GM23248 (cell line): ENCODE data around the gene GALNT10. TPM values are rescaled to one million over a fixed set of nuclear protein-coding genes. Genes with fewer than 3 reads are reported as not detected.

Experiments
- DNase-seq: peaks from one replicate; pipeline ENCODE4 v3.0.0-alpha.2; 2015
- H2AFZ ChIP-seq: fragments of 200-600 bp; sonication (generic); 2 replicates; pipeline ENCODE4 v1.6.1; 2016; ENCODE audit warnings: antibody characterized with exemption
- H3F3A ChIP-seq: fragments of 200-600 bp; sonication (generic); 2 replicates; pipeline ENCODE4 v1.6.1; 2016; ENCODE audit warnings: mild to moderate bottlenecking, antibody characterized with exemption, mixed run types; ENCODE audit not compliant: insufficient read depth
- H3K27ac ChIP-seq: fragments of 200-600 bp; sonication (generic); 2 replicates; pipeline ENCODE4 v1.5.1; 2016; ENCODE audit warnings: mild to moderate bottlenecking
- H3K27me3 ChIP-seq: fragments of 200-600 bp; sonication (generic); replicated peaks from 2 replicates; pipeline ENCODE4 v1.6.1; 2016; ENCODE audit warnings: mild to moderate bottlenecking; ENCODE audit not compliant: insufficient read depth
- H3K36me3 ChIP-seq: fragments of 200-600 bp; sonication (generic); 2 replicates; pipeline ENCODE4 v1.6.1; 2016; ENCODE audit warnings: low read depth, mild to moderate bottlenecking
- H3K4me1 ChIP-seq: fragments of 200-600 bp; sonication (generic); 2 replicates; pipeline ENCODE4 v1.6.1; 2016; ENCODE audit warnings: mild to moderate bottlenecking; ENCODE audit not compliant: insufficient read depth
- H3K4me2 ChIP-seq: fragments of 200-600 bp; sonication (generic); one replicate; pipeline ENCODE4 v1.6.1; 2016; ENCODE audit warnings: mild to moderate bottlenecking; ENCODE audit not compliant: unreplicated experiment
- H3K4me3 ChIP-seq: fragments of 200-600 bp; sonication (generic); 2 replicates; pipeline ENCODE4 v1.5.1; 2016; ENCODE audit warnings: mild to moderate bottlenecking
- H3K79me2 ChIP-seq: fragments of 200-600 bp; sonication (generic); 2 replicates; pipeline ENCODE4 v1.6.1; 2016; ENCODE audit warnings: mild to moderate bottlenecking; ENCODE audit not compliant: insufficient read depth
- H3K9ac ChIP-seq: fragments of 200-600 bp; sonication (generic); 2 replicates; pipeline ENCODE4 v1.6.1; 2016; ENCODE audit warnings: mild to moderate bottlenecking
- H3K9me2 ChIP-seq: fragments of 200-600 bp; sonication (generic); 2 replicates; pipeline ENCODE4 v1.6.1; 2016; ENCODE audit warnings: mixed run types, mild to moderate bottlenecking, moderate library complexity; ENCODE audit not compliant: insufficient read depth
- H3K9me3 ChIP-seq: fragments of 200-600 bp; sonication (generic); one replicate; pipeline ENCODE4 v1.6.1; 2017; ENCODE audit warnings: low read depth
- H4K20me1 ChIP-seq: fragments of 200-600 bp; sonication (generic); 2 replicates; pipeline ENCODE4 v1.6.0; 2016; ENCODE audit not compliant: insufficient read depth
- EZH2 ChIP-seq: fragments of 200-600 bp; sonication (generic); IDR thresholded peaks from 2 replicates; pipeline ENCODE4 v1.6.1; 2018; ENCODE audit warnings: antibody characterized with exemption, mild to moderate bottlenecking; ENCODE audit not compliant: insufficient read depth, poor library complexity, severe bottlenecking
- EZH2phosphoT487 ChIP-seq: fragments of 200-600 bp; sonication (generic); IDR thresholded peaks from 2 replicates; pipeline ENCODE4 v1.6.1; 2018; ENCODE audit warnings: antibody characterized with exemption, moderate library complexity, mild to moderate bottlenecking, low read depth; ENCODE audit not compliant: insufficient read depth
- WGBS, 2 experiments: methylation state at CpG; one replicate each; pipeline ENCODE4 v1.1.6; 2015 to 2017; ENCODE audit warnings: low lambda C conversion rate in 2 of 2, low coverage in 1 of 2; ENCODE audit errors: missing lambda C conversion rate in 2 of 2; 5-methylcytosine and 5-hydroxymethylcytosine counted together
- in situ Hi-C: fragments of 300-500 bp; cut with MboI; formaldehyde crosslinking; loops from 2 replicates; pipeline ENCODE4 v1.15.0; 2020
- polyA plus RNA-seq: library from polyadenylated mRNA; unstranded; fragments of >200 nt; fragmentation: Nextera tagmentation; extraction: Ambion mirVana; gene quantifications from 2 replicates; pipeline ENCODE4 v1.2.1, GENCODE V29; 2016
- total RNA-seq: library from RNA; depleted of rRNA; stranded (reverse); fragments of >200 nt; shearing (Covaris generic); gene quantifications from 2 replicates; pipeline ENCODE4 v1.2.3, GENCODE V29; 2014

The GALNT10 gene
- total and polyA plus RNA-seq, 2 experiments from 2014 or later, result 23.3 to 67.9 TPM

GRCh38 chr5:154197801-154198491 is 7.4 kb downstream of the GALNT10 start:
- Histone ChIP-seq H3K27me3 (no peaks in the 10 kb centered on the region), H4K20me1 (no peaks in the 10 kb centered on the region; the same call in 1 of the 2 replicates)

DNA sequence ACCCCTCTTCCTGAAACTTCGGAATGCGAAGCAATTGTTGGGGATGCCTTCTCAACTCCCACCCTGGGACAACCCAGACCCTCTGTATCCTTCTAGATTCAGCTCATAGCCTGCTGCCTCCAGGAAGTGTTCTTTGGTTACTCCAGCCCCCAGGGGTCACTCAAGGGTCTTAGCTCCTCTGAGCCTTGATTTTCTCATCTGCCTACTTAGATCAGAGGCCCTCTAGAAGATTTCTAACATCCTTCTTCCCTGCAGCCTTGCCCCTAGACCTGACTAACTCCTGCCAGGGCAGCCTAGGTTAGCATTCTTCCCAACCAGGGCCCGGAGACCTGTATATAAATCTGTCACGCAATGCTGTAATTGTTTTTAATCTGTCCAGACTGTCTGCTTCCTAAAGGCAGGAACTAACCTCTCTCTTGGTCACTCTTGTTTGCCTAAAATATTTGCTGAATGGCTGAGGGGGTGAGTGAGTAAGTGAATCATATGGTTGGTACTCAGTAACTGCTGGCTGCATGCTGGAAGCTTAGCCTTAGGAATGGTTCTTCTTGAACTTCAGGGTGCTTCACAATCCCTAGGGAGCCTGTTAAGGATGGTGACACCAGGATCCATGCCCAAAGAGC is 8.2 kb downstream of the GALNT10 start:
- Histone ChIP-seq H3F3A (peaks cover 23% of the 10 kb centered on the region), H3K9me2 (no peaks in the 10 kb centered on the region), H3K27me3 (no peaks in the 10 kb centered on the region), H3K36me3 (peaks cover 6% of the 10 kb centered on the region; the same call in 1 of the 2 replicates), H3K79me2 (peaks cover 91% of the 10 kb centered on the region), H3K9me3 (no peaks in the 10 kb centered on the region), H3K27ac (peak overlapping the region; percentile 60), H3K4me3 (no peak overlapping the region), H3K9ac (0 out of 2 replicates have a peak overlapping the region, but pooled peaks have one; percentile 3), H3K4me1 (peaks cover 46% of the 10 kb centered on the region), H3K4me2 (peak overlapping the region; percentile 26), H2AFZ (no peak overlapping the region), H4K20me1 (no peaks in the 10 kb centered on the region)
- 50 to 51% methylated on average over 4 of the region's 4 CpGs for WGBS, 2 experiments
- DNase-seq, result peak; percentile 86
- TF ChIP-seq EZH2phosphoT487 (no peak), EZH2 (no peak)
- in situ Hi-C loops, result loop anchor here (25.0 kb wide), 1 partner anchor 214 kb away; no protein-coding TSS in a partner anchor

More at GRCh38 chr5:154197801-154198491, 7.4 kb downstream of the GALNT10 start:
- Histone ChIP-seq H3K4me1 (peaks cover 54% of the 10 kb centered on the region), H3K4me2 (peak overlapping the region; percentile 26), H3K9me3 (no peaks in the 10 kb centered on the region), H3K27ac (peak overlapping the region; percentile 60), H3K9me2 (no peaks in the 10 kb centered on the region), H2AFZ (no peak overlapping the region), H3K36me3 (peaks cover 6% of the 10 kb centered on the region; the same call in 1 of the 2 replicates), H3F3A (peaks cover 31% of the 10 kb centered on the region), H3K79me2 (peaks cover 89% of the 10 kb centered on the region), H3K9ac (no peak overlapping the region), H3K4me3 (no peak overlapping the region)
- no peak for TF ChIP-seq EZH2phosphoT487
- TF ChIP-seq EZH2, result no peak
- DNase-seq, result peak; percentile 57
- WGBS, 2 experiments, result 81 to 88% methylated on average over 8 of the region's 8 CpGs
- in situ Hi-C loops, result loop anchor here (25.0 kb wide), 1 partner anchor 214 kb away; no protein-coding TSS in a partner anchor

GRCh38 chr5:154199263-154199662 is 8.7 kb downstream of the GALNT10 start:
- H3K79me2 ChIP-seq, result peaks cover 91% of the 10 kb centered on the region
- no peaks in the 10 kb centered on the region for H3K9me3 ChIP-seq
- H3K36me3 ChIP-seq, result peaks cover 6% of the 10 kb centered on the region; the same call in 1 of the 2 replicates
- peak overlapping the region; percentile 26 for H3K4me2 ChIP-seq
- TF ChIP-seq EZH2, result no peak
- TF ChIP-seq EZH2phosphoT487, result no peak
- no peak overlapping the region for H2AFZ ChIP-seq
- H3K9ac ChIP-seq, result 0 out of 2 replicates have a peak overlapping the region, but pooled peaks have one; percentile 3
- no peaks in the 10 kb centered on the region for H4K20me1 ChIP-seq
- H3K27me3 ChIP-seq, result no peaks in the 10 kb centered on the region
- no peak for DNase-seq
- no peaks in the 10 kb centered on the region for H3K9me2 ChIP-seq
- no peak overlapping the region for H3K4me3 ChIP-seq
- peaks cover 17% of the 10 kb centered on the region for H3F3A ChIP-seq
- peak overlapping the region; percentile 60 for H3K27ac ChIP-seq
- WGBS, 2 experiments, result 96 to 97% methylated on average over 4 of the region's 4 CpGs
- in situ Hi-C loops, result loop anchor here (25.0 kb wide), 1 partner anchor 213 kb away; no protein-coding TSS in a partner anchor
- H3K4me1 ChIP-seq, result peaks cover 41% of the 10 kb centered on the region

DNA sequence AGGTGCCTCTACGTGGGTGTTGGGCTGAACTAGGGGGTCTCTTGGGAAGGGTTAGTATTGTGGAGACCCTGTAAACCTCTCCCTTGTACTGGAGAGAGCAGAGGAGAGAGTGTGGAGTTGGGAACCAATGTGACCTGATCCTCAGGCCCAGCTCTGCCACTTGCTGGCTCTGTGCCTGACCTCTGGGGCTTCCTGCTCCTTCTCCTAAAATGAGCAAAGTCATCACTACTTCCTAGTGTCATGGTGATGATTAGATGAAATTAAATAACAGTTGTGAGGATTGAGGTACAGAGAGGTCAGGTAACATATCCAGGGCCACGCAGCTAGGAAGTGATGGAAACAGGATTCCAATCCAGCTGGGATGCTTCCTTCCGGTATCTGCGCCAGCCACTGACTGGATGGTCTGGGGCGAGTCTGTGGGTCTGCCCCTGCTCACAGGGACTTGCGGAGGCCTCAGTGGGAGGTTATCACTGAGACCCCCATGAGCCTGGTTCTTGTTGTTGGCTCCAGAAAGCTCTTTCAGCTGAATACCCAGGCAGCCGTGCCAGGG is 9.2 kb downstream of the GALNT10 start:
- 94 to 95% methylated on average over 7 of the region's 7 CpGs for WGBS, 2 experiments
- H3K79me2 ChIP-seq, result peaks cover 91% of the 10 kb centered on the region
- no peak for TF ChIP-seq EZH2
- TF ChIP-seq EZH2phosphoT487, result no peak
- peak overlapping the region; percentile 26 for H3K4me2 ChIP-seq
- no peak for DNase-seq
- no peak overlapping the region for H3K4me3 ChIP-seq
- peak overlapping the region; percentile 60 for H3K27ac ChIP-seq
- H3F3A ChIP-seq, result peaks cover 13% of the 10 kb centered on the region
- H3K27me3 ChIP-seq, result no peaks in the 10 kb centered on the region
- no peak overlapping the region for H2AFZ ChIP-seq
- H3K9me3 ChIP-seq, result no peaks in the 10 kb centered on the region
- H3K9ac ChIP-seq, result 0 out of 2 replicates have a peak overlapping the region, but pooled peaks have one; percentile 3
- H3K9me2 ChIP-seq, result no peaks in the 10 kb centered on the region
- peaks cover 36% of the 10 kb centered on the region for H3K4me1 ChIP-seq
- no peaks in the 10 kb centered on the region for H4K20me1 ChIP-seq
- in situ Hi-C loops, result loop anchor here (25.0 kb wide), 1 partner anchor 213 kb away; no protein-coding TSS in a partner anchor
- H3K36me3 ChIP-seq, result peaks cover 6% of the 10 kb centered on the region; the same call in 1 of the 2 replicates
